NCI-H1092 treated with DMSO at 0.1 percent for 48 hours (cell line): Measurements from ENCODE around the gene CDCA3.

Experiments used
- DNase-seq: peaks from one replicate; lab custom pipeline; 2025; lab: John Stamatoyannopoulos, UW

Gene CDCA3

DNA sequence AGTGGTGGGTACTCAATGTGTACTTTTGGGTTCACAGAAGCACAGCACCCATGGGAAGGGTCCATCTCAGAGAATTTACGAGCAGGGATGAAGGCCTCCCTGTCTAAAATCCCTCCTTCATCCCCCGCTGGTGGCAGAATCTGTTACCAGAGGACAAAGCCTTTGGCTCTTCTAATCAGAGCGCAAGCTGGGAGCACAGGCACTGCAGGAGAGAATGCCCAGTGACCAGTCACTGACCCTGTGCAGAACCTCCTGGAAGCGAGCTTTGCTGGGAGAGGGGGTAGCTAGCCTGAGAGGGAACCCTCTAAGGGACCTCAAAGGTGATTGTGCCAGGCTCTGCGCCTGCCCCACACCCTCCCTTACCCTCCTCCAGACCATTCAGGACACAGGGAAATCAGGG lies 30.9 kb downstream of the CDCA3 start:
- no peak for DNase-seq

GRCh38 chr12:6819106-6820030 lies 31.7 kb downstream of the CDCA3 start:
- DNase-seq: no peak

DNA sequence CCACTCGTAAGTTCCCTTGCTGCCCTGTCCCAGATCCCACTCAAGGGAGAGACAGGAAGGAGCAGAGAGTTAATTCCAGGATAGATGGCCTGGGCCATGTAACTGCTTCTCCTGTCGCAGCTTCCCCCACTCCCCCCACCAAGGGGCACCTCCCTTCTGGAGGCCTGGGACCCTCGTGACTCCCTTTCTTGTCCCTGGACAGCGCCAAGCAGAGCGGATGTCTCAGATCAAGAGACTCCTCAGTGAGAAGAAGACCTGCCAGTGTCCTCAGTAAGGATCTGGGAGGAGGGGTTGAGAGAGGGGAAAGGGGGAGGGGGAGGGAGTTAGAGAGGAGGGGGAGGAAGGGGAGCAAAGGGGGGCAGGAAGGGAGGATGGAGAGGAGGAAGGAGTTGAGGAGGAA lies 32.4 kb downstream of the CDCA3 start:
- DNase-seq: no peak

DNA sequence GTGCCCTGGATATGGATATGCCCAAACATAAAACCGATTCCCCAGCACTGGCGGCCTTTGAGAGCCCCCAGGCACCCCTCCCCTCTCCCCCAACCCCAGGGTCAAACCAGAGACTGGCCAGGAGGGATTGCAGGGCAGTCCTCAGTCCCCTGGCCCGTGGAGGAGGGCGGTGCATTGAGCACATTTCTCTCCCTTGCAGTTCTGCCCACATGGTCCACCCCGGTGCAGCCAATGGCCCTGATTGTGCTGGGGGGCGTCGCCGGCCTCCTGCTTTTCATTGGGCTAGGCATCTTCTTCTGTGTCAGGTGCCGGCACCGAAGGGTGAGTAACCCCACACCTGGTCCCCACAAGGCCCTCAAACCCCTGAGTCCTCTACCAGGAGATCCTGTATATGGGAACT lies 32.9 kb downstream of the CDCA3 start:
- no peak for DNase-seq

DNA sequence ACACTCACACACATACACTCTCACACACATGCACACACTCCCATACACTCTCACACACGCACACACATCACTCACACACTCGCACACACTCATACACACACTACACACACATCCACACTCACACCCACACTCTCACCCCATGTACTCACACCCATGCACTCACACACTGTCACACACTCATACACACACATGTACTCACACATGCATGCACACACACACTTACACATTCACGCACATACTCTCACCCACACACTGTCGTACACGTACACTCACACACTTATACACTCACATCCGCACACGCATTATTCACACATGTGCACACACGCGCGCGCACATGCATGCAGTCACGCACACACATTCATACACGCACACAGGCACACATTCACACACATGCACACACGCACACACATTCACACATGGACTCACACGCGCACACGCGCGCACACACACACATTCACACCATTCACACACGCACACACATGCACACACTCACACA lies 33.4 kb downstream of the CDCA3 start:
- no peak for DNase-seq

DNA sequence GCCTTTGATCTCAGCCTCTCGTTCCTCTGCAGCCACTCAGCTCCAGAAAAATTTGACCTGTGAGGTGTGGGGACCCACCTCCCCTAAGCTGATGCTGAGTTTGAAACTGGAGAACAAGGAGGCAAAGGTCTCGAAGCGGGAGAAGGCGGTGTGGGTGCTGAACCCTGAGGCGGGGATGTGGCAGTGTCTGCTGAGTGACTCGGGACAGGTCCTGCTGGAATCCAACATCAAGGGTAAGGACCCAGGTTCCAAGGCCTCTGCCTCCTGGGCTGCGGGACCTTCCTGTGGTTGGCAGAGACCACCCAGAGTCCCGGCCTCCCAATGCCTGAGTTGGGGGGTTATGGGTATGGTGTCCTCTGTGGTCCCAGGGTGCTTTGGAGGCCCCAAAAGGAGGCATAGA lies 34.0 kb downstream of the CDCA3 start:
- no peak for DNase-seq

DNA sequence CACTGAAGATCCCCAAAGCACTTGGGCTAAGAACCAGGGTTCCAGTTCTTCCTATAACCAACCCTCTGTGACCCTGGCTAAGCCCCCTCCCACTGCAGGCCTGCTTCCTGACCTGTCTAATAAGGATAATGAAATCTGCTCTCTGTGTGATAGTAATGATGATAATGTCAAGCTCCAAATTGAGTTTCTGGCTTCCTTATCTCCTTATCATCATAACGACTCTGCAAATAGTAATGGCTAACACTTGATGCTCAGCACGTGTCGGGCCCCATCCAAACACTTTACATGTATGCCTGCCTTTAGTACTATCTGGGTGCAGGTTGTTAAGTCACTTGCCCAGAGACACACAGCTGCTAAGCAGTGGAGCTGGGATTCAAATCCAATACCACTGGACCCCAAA lies 34.5 kb downstream of the CDCA3 start:
- DNase-seq: no peak

GRCh38 chr12:6813363-6813762 lies 37.7 kb downstream of the CDCA3 start:
- DNase-seq: no peak

DNA sequence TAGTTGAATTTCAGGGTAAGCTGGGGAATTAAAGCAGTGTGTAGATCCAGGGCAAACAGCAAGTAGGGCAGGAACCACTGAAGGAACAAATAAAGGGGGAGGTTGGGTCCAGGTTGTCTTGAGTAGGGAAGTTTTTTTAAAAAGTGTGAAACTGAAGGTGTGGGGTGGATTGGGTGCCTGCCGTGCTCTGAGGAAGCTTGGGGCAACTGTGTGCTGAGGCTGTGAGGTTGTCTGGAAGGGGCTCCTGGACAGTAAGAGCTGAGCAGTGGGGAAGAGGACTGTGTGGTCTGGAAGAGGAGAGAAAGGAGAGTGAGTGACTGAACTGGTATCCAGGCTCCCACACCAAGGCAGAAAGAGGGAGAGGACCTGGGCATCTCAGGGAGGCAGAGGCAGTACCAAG lies 40.3 kb downstream of the CDCA3 start:
- DNase-seq: no peak

GRCh38 chr12:6809056-6809455 lies 42.0 kb downstream of the CDCA3 start:
- DNase-seq: no peak

DNA sequence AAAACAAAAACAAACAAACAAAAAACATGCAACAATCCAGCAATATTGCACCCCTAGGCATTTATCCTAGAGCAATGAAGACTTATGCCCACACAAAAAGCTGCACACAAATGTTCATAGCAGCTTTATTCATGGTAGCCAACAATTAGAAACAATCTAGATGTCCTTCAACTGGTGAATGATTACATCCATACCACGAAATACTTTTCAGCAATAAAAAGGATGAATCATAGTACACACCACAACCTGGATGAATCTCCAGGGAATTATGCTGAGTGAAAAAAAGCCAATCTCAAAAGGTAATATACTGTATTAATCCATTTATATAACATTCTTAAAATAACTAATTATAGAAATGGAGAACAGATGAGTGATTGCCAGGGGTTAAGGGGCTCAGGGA lies 43.9 kb downstream of the CDCA3 start:
- no peak for DNase-seq

DNA sequence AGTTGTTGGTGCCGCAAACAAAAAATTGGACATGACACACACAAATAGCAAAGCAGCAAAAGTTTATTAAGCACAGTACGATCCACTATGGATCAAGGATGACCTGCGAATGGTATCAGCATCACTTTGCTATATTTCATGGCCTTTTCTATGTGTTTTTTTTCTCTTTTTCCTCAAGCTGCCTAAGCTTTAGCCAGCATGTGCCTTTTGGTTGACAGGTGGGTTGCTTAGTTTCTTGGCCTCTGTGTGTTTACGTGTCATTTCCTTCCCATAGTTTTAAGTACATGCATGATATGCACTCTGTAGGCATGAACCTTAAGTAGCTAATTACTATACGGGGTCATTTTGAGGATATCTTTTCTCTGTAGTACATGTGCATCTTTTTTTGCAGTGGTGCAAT lies 51.9 kb downstream of the CDCA3 start:
- DNase-seq: no peak
